Right kidney (tissue), 1 donor: ENCODE measurements around the gene CLMN.

ENCODE experiments used
- DNase-seq: peaks from one replicate; pipeline ENCODE4 v3.0.0-alpha.2; 2016

The CLMN gene

DNA sequence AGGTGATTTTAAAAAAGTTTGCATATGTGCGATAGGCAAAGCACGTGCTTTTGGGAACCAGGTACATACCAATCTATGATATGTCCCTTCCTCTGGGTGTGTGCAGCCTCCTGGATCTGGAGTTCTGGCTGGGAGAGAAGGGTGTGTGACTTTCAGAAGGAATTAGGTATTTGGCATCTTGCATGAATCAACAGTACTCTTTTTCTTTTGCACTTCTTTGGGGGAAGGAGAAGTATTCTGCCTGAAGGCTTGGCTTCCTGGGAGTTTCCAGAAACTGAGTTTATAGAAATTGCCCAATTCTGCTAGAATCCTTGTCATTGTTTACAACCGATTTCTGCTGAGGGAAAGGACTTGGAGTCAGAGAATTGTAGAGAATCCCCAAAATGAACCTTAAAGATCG is 2.9 kb upstream of the CLMN start:
- no peak for DNase-seq

DNA sequence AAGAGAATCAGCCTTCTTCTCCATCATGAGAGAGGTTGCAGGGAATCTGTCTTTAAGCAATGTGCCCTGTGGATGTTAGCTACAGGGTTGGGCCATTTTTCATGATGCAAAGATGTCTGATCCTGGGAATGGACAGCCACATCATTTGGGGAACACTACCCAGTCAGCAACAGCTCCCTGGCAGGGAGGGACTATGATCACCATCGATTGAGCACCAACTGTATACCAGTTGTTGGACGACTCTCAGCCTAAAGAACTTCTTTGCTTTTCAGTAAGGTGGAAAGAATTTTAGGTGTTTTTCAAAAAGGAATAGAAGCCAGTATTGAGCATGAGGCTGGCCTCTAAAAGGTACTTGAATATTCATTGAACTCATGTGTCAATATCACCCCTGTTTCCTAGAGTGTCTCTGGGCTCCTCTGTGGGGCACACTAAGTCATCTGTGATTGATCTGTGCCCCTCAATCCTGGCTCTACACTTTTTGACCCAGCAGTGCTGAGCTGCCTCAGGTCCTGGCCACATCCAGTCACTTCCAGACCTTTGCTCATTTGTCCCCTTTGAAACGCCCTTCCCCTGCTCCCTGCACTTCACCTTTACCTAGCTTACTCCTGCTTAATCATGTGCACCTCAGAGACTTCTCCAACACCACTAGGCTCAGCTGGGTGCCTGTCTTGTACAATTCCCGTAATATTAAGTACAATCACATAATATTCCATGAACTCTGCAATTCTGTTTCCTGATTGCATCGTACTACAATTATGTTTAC is 2.2 kb upstream of the CLMN start:
- no peak for DNase-seq

DNA sequence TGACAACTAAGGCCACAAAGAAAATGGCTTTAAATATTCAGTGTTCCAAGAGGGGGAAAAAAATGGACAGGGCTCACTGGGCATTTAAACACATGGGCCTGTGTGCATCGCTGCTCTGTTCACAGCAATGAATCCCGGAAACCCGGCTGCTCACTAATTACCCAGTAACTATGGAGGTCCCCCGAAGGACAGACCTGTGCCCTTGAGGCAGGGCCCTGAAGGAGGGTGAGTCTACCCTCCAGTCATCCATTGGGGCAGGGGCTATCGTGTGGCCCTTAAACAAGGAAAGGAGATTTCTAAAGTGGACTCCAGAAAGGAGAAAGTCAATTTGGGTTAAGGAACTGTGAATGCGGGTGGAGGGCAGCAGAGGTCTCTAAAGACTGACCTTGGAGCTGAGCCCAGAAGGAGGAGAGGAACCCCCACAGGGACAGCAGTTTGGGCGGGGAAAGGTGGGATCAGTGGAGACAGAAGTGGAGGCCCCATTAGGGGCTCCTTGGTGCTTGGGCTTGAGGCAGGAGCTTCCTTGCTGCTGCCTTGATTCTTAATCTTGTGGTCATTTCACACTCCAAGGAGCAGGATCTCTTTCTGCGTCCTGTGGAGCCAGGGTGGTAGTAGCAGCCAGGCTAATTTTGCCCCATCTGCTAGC is 1.4 kb upstream of the CLMN start:
- DNase-seq = no peak

DNA sequence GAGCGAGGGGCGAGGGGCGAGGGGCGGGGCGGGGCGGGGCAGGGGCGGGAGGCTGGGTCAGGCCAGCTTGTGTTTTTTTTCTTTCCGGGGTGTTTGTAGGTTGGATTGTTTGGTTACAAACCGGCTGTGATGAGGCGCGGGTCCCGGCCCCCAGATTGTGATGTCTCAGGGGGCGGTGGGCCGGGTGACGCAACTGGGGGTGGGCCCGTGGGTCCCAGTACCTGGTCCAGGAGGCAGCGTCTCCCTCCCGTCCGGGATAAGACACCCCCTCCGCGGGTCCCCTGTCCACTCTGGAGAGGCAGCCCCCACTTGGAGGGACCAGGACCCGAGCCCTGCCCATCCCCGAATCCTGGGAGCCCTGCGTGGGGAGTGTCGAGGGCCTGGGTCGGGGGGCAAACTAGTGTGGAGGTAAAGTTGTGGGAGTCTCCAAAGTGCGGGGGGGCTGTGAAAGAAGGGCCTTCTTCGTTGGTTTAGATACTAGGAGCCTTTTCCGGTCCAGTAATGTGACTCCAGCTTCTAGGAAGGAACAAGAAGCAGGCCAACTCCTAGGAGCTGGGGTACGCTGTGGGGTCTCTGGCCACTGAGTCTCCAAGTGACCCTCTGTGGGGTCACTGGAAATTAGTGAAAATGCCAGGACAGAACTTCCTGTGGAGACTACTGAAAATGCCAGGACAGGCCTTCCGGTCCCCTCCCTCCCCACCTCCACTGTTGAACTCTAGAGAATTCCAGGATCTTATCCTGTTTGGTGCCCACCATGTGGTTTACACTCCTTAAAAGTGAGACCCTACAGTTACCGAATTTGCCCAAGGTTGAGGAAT is 579 bp upstream of the CLMN start:
- DNase-seq = peak; percentile 63

DNA sequence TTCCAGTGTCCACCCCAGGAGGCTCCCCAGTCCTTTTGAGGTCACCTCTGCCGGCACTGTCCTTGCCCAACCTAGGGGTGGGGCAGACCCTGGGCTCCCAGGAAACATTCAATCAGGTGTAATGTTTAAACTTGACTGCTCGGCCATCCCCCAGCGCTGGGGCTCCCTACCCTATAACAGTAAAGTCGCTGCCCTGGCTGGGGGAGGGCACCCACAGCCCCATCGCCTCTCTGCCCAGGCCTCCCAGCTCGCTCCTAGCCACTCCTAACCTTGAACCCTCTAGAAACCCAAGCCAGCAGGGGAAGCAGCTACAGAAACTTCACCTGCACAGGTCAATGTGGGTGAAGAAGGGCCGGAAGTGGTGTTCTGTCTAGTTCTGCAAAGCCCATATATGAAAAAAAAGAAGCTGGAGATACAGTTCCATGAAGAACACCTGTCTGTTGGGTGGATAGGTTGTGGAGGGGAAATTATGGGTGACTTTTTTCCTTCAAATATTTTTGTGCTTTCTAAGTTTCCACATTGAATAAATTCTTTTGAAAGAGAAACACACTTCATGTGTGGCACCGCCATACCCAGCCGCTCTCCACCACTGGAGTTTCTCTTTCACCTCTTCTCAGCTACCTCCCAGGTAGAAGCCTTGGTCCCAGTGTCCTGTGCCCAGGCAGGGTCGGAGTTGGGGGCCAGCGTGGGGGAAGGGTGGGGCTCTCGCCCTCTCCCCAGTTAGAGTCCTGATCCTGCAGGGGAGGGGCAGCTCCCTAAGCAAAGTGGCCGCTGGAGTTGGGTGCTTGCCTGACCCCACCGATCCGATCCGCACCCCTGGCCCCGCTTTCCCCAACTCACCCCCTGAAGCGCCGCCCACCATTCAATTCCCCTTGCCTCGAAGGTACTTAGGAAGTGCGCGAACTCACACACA is 1.1 kb downstream of the CLMN start:
- DNase-seq = no peak

DNA sequence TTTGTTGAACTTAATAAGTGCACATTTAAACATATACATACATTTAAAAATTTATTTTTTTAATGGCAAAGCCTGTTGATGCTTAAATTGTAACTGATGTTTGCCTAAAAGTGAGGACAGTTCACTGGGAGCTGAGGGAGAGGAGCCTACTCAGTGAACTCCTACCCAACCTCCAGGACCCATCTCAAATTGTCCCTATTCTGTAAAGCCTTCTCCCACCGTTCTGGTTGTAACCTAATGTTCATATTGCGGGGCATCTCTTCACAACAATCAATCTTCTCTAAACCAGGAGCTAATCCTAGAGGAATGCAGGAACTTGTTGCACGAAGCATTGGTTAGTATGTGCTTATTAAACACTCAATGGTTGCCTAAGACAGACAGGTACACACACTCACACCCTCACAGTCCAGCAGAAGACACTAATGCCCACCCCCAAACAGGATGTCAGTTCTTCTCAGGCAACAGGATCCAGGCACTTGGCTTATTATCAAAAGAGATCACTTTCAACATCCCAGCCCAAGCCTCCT is 1.8 kb downstream of the CLMN start:
- DNase-seq = no peak

DNA sequence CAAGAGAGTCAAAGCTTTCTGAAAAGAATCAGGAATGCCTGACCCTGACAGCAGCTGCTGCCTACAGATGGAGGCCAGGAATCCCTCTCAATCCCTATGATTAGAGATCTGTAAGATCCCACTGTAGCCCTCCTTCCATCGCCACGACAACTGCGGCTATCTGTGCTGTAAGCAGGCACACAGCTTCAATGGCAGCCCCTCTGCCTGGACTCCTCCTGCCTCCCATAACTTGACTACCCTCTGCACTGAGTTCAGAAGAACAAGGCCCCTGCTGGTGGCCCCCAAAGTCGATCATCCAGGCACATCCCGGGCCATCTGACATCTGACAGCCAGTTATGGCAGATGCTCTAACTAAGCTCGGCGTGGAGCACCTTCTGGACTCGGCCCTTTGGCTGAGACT is 2.9 kb downstream of the CLMN start:
- no peak for DNase-seq

DNA sequence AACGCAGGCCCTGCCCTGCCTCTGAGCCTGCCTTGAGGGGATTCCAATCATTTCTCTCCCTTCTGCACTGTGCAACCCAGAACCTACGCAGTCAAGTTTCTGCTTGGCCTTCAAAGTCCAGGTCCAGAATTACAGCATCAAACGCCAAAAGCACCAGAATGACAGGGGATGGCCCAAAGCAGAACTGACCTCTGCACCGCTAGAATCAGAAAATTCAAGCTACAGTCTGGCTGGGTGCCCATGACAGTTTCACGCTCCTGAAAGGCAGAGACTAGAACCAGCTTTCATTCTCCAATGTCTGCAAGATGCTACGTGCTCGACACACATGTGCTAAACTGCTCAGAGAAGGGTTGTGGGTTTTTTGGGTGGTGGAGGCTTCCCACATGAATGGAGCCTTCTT is 4.1 kb downstream of the CLMN start:
- no peak for DNase-seq

DNA sequence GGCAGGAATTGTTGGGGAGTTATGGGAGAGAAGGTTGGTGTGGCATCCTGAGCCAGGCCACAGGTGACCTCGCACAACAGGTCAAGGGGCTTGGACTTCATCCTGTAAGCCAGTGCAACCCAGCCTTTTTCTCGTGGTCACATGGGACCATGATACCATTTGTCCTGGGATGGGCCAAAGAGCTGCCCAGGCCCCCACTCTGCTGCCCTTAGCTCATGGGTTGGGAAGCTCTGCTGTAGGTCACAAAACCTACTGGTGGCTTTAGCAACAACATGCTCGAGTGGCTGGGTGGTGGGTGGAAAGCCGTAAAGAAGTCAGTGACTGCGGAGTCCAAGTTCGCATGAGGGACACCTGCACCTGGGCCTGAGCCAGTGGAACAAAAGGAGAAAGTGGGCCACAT is 4.6 kb downstream of the CLMN start:
- DNase-seq = no peak

DNA sequence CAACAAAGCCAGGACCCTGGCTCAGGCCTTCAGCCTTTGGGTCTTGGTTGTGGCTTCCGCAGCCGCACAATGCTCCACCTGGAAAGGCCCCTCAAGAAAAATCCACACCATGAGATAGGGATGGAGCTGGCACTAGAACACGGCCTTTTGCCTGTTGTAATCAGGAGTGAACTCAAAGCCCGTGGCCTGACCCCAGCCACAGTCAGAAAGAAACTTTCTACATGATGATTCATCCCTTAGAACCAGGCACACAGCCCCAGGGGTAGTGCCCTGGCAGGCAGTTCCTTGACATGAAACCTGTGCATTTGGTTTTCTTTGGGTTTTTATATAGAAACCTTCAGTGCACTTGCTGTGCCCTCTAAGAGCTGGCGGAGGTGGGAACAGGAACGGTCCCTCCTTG is 5.1 kb downstream of the CLMN start:
- DNase-seq = no peak

DNA sequence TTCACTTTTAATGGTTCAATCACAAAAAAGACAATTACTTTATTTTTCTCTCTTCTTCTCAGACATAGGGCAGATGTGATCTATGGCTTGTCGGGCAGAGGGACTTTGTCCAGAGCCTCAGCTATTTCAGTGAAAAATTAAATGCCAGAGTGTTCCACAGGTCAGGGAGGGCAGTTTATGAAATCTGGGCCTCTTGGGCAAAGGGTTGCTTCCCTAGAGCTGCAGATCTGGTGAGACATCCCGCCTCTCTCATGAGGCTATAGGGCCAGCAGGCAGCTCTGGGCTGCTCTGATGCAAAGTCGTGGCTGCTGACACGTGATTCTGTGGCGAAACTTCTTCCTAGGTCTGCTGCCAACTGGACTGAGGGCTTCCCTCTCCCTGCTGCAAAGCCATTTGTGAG is 6.0 kb downstream of the CLMN start:
- no peak for DNase-seq

DNA sequence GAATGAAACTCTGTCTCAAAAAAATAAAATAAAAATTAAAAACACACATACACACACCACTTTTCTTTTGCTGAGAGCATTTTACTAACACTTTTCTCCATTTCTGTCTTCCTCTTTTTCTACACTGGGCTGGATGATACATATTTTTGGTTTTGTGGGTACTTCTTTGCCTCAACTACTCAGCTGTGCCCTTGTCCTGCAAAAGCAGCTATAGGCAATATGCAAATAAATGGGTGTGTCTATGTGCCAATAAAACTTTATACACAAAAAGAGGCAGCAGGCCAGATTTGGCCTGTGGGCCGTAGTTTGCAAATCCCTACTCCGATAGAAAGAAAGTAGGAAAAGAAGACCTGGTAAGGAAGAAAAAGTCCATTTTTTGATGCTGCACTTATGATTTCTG is 6.5 kb downstream of the CLMN start:
- DNase-seq = no peak

DNA sequence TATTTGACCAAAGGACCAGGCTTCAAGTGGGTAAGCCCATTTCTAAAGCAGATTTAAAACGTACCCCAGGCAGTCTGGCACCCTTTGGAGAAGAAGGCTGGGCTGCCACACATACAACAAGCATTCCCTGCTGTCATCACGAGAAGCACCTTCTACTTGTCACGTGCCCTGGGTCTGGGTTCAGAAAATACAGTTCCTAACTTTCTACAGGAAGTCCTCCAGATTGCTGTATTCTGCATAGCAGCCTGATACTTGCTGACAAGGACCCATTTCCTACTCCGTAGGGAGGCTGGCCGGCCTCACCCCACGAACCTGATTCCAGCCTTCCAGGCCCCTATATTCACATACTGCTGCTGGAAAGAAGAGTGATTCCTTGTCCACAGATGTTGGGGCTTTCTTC is 7.4 kb downstream of the CLMN start:
- DNase-seq = no peak

DNA sequence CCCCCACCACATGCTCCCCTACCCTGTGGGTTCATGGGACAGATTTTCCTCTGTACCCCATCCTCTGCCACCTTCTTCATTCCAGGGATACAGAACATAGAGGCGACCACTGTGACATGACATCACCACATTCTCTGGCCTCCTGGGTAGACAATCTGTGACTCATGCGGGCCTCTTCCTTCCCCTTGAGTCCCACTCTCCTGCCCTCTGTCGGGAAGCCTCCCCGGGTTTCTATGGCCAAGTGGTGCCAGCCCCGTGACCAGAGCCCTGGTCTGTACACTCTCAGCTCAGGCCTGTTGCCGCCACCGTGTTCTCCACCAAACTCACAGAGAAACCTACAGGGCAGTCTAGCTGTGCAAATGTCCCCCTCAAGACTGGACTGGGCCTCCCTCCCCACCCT is 8.0 kb downstream of the CLMN start:
- DNase-seq = no peak

DNA sequence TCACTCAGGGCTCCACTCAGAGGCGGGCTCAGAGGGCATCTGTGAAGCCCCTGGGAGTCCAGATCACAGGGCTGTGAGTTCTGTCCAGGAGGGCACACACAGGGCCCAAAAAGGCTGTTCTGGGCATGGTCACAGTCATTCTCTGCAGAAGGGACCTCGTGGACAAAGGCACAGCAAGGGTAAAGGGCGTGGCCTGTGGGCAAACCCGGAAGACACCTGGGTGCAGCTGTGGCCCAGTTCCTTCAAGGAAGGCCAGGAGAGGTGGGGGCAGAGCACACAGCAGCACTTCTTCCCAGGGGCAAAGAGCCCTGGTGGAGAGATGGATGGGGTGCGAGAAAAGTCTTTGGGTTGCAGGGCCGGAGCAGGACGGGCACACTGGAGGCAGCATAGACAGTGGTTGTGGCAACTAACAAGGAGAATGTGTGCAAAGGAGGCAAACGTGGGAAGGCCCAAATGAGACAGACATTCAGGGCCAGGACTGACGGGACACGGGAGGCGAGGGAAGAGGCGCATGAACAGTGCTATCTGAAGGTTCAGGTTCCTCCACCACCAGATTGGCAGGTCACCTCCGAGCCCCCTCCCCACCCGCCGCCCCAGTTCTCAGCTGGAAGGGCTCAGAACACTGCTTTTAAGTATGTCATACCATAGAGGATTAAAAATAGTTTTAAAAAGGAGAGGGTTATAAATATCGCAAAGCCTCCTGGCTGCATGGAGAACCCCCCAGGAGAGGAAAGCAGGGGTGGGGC is 8.9 kb downstream of the CLMN start:
- DNase-seq = no peak

DNA sequence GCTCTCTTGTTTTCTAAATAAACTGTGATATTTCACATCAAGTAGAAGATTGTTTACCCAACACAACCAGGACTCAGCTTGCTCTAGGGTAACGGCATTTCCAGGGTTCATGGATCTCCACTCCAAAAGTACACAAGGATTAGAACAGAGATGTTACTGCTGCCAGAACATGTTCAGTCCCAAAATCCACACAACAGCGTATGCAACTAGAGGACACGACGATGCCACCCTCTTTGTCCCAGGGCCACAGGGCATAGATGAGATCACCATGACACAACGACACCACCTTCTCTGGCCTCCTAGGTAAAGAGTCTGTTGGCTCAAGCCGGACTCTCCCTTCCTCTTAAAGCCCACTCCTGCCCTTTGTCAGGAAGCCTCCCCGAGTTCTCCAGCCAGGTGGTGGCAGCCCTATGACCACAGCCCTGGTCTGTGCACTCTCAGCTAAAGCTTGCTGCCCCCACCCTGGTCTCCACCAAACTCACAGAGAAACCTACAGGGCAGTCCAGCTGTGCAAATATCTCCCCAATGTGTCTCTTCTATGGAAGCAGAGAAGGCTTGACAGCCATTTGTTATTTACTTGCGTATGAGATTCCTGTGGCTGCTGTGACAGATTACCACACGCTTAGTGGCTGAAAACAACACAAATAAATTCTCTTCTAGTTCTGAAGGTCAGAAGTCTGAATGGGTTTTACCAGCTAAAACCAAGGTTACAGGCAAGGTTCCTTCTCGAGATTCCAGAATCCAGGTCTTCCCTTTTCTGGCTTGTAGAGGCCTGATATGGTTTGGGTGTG is 10.3 kb downstream of the CLMN start:
- DNase-seq = no peak

DNA sequence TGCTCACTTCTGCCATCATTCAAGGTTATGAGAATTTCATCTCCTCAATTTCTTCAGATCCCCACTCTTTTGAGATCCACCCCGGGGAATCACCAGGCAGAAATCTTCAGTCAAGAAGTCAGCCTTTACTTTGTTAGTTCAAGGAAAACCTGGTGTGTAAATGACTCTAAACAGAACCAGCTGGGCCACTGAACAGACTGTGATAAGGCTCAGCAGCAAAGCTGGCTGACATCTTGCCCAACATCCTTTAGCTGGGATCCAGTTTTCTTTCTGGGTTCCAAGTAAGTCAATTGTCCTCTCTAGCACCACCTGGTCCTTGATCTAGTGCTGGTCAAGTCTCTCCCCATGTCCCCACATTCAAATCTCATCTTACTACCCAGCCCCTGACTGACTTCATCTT is 11.6 kb downstream of the CLMN start:
- no peak for DNase-seq

DNA sequence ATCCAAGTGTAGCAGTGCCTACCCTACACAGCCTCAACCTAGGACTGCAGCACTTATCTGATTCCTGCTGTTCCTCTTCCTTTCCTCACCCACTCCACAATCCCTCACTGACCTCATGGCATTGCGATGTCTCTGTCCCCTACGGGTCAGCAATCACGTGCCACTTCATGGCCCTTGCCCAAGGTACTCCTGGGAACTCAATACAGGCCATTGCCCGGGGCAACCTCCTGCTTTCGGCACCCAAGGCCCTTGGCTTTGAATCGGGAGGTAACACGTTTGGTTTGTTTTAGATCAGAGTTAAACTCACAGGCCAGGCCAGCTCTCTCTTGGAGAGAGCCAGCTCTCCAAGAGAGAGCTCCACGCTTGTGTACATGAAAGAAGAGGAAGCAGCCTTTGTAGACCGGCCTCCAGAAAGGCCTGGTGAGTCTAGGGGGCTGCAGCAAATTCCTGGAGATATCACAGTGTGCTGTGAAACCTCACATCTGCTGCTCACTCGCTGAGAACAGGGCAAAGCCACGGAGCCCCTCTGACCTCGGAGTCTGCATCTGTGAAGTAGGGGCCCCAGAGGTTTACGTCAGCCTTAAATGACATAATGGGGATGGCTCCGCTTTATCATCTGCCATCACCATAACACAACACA is 12.2 kb downstream of the CLMN start:
- DNase-seq = no peak

DNA sequence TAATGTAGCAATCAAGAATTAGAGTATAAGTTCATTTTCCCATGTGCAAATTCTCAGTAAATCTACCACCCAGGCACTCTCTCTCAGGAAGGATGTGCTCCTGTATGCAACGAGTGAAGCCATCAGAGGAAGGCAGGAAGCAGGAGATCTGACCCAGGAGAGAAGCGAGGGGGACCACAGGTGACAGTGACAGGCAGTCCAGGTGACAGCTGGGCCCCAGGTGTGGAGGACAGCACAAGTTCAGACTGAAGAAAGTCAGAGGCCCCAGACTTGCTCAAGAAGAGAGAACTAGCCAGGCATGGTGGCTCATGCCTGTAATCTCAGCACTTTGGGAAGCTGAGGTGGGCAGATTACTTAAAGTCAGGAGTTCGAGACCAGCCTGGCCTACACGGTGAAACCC is 13.8 kb downstream of the CLMN start:
- no peak for DNase-seq

DNA sequence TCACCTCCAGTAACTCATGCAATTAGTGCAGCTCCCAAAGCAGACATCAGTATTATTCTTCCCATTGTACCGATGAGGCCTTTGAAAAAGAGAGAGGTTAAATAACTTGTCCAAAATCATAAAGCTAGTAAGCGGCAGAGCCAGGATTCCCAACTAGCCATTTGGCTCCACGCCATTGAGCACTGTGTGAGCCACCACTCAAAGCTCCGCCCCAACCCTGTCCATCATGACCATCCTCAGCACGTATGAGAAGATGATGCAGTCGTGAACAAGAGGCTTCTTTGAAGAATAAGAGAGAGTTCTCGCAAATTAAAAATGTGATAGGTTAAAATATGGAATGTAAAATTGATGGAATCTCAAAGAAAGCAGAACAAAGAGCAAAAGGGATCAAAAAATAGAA is 14.6 kb downstream of the CLMN start:
- no peak for DNase-seq
